IMR-90 (cell line): ENCODE results near the gene PPIA. TPM values are rescaled to one million over a fixed set of nuclear protein-coding genes. Genes with fewer than 3 reads are reported as not detected.

Source experiments
- ATAC-seq: fragments of 200-7000 bp; cut with Tn5 transposase; 2 replicates; pipeline ENCODE4 v1.9.1; 2020; ENCODE audit warnings: low read depth, mild to moderate bottlenecking, moderate library complexity
- BruUV-seq: library from RNA; stranded (reverse); fragments of 400-500 nt; replicated peaks from 2 replicates; lab custom pipeline; 2021; lab: Mats Ljungman, UMichigan
- CTCF ChIA-PET: fragments of 300-600 bp; formaldehyde crosslinking; extraction: SDS; loops from one replicate; lab custom pipeline; 2021; ENCODE audit warnings: antibody characterized with exemption; lab: Yijun Ruan, JAX
- POLR2A ChIA-PET: fragments of 300-600 bp; sonication (Branson Sonifier 250); formaldehyde crosslinking; loops from one replicate; lab custom pipeline; 2022; ENCODE audit warnings: antibody characterized with exemption; ENCODE audit not compliant: unreplicated experiment; lab: Charles Lee
- DNase-seq: peaks from one replicate; pipeline ENCODE4 v3.0.0; 2013
- H2AFZ ChIP-seq: replicated peaks from 2 replicates; pipeline ENCODE3; 2013; ENCODE audit warnings: low read length, mild to moderate bottlenecking; ENCODE audit not compliant: poor library complexity
- H2AK5ac ChIP-seq: 2 replicates; pipeline ENCODE4 v1.6.1; 2013; ENCODE audit warnings: low read depth, low read length, inconsistent platforms
- H2AK9ac ChIP-seq: replicated peaks from 2 replicates; pipeline ENCODE3; 2013; ENCODE audit warnings: mild to moderate bottlenecking, low read depth, low read length, moderate library complexity; ENCODE audit not compliant: poor library complexity
- H2BK120ac ChIP-seq: 2 replicates; pipeline ENCODE4 v1.6.1; 2013; ENCODE audit warnings: low read depth, low read length, inconsistent platforms
- H2BK15ac ChIP-seq: 3 replicates; pipeline ENCODE4 v1.6.1; 2013; ENCODE audit warnings: low read depth, low read length, inconsistent platforms
- H2BK20ac ChIP-seq: 2 replicates; pipeline ENCODE4 v1.6.1; 2013; ENCODE audit warnings: low read depth, mild to moderate bottlenecking, inconsistent platforms, low read length, moderate library complexity
- H2BK5ac ChIP-seq: 2 replicates; pipeline ENCODE4 v1.6.1; 2013; ENCODE audit warnings: mild to moderate bottlenecking, low read depth, low read length, inconsistent platforms; ENCODE audit not compliant: poor library complexity, severe bottlenecking
- H3K14ac ChIP-seq: replicated peaks from 2 replicates; pipeline ENCODE4 v1.6.1; 2013; ENCODE audit warnings: low read depth, low read length, inconsistent platforms
- H3K18ac ChIP-seq: 2 replicates; pipeline ENCODE4 v1.6.1; 2013; ENCODE audit warnings: low read depth, low read length, control low read depth
- H3K23ac ChIP-seq: 2 replicates; pipeline ENCODE4 v1.6.1; 2013; ENCODE audit warnings: low read depth, low read length, inconsistent platforms
- H3K27ac ChIP-seq: 2 replicates; pipeline ENCODE4 v1.5.1; 2013; ENCODE audit warnings: mild to moderate bottlenecking, control low read depth, low read length; ENCODE audit not compliant: insufficient read depth
- H3K27me3 ChIP-seq: 2 replicates; pipeline ENCODE4 v1.6.1; 2013; ENCODE audit warnings: low read length; ENCODE audit not compliant: control insufficient read depth, insufficient read depth
- H3K36me3 ChIP-seq: 2 replicates; pipeline ENCODE4 v1.6.1; 2013; ENCODE audit warnings: low read length, mixed read lengths; ENCODE audit not compliant: control insufficient read depth, insufficient read depth
- H3K4ac ChIP-seq: 2 replicates; pipeline ENCODE4 v1.6.1; 2013; ENCODE audit warnings: low read depth, low read length, inconsistent platforms
- H3K4me1 ChIP-seq: 2 replicates; pipeline ENCODE4 v1.6.1; 2013; ENCODE audit warnings: low read length, mixed read lengths; ENCODE audit not compliant: control insufficient read depth, insufficient read depth
- H3K4me2 ChIP-seq: 2 replicates; pipeline ENCODE4 v1.6.1; 2013; ENCODE audit warnings: low read depth, mild to moderate bottlenecking, control low read depth, low read length, moderate library complexity
- H3K4me3 ChIP-seq: 2 replicates; pipeline ENCODE4 v1.5.1; 2013; ENCODE audit warnings: low read depth, mild to moderate bottlenecking, control low read depth, low read length, moderate library complexity; ENCODE audit not compliant: insufficient read depth
- H3K56ac ChIP-seq: 2 replicates; pipeline ENCODE4 v1.6.1; 2013; ENCODE audit warnings: low read length, inconsistent platforms; ENCODE audit not compliant: insufficient read depth; ENCODE audit errors: extremely low read depth
- H3K79me1 ChIP-seq, 2 experiments: 2 replicates each; pipeline ENCODE4 v1.6.1; 2013; ENCODE audit warnings: low read length in 2 of 2, inconsistent platforms in 1 of 2, low read depth in 1 of 2
- H3K9ac ChIP-seq: 2 replicates; pipeline ENCODE4 v1.6.1; 2013; ENCODE audit warnings: low read depth, low read length, control low read depth
- H3K9me1 ChIP-seq: 2 replicates; pipeline ENCODE4 v1.6.1; 2013; ENCODE audit warnings: low read length, inconsistent platforms; ENCODE audit not compliant: insufficient read depth
- H3K9me3 ChIP-seq: 2 replicates; pipeline ENCODE4 v1.6.1; 2013; ENCODE audit warnings: low read length; ENCODE audit not compliant: control insufficient read depth, insufficient read depth
- H4K20me1 ChIP-seq: 2 replicates; pipeline ENCODE4 v1.6.1; 2013; ENCODE audit warnings: low read length, inconsistent platforms; ENCODE audit not compliant: insufficient read depth
- H4K5ac ChIP-seq: 2 replicates; pipeline ENCODE4 v1.6.1; 2013; ENCODE audit warnings: mild to moderate bottlenecking, low read depth, low read length, control low read depth
- H4K8ac ChIP-seq, 2 experiments: 2 replicates each; pipeline ENCODE4 v1.6.1; 2013; ENCODE audit warnings: low read depth in 2 of 2, low read length in 2 of 2, control low read depth in 1 of 2, inconsistent platforms in 1 of 2
- H4K91ac ChIP-seq: 2 replicates; pipeline ENCODE4 v1.6.1; 2013; ENCODE audit warnings: low read depth, low read length, inconsistent platforms; ENCODE audit not compliant: insufficient read depth
- BHLHE40 ChIP-seq: fragments of 150-350 bp; IDR thresholded peaks from 2 replicates; pipeline ENCODE4 v1.6.1; 2016; ENCODE audit warnings: mild to moderate bottlenecking, low read depth, low read length
- FOS ChIP-seq: fragments of 150-350 bp; IDR thresholded peaks from 2 replicates; pipeline ENCODE4 v1.6.1; 2016; ENCODE audit warnings: low read depth, low read length
- MAFK ChIP-seq: IDR thresholded peaks from 2 replicates; pipeline ENCODE4 v1.6.1; 2012; ENCODE audit warnings: low read depth, low read length, improper control_type of control experiment
- MXI1 ChIP-seq: IDR thresholded peaks from 2 replicates; pipeline ENCODE4 v1.6.1; 2012; ENCODE audit warnings: low read depth, mild to moderate bottlenecking, low read length, moderate library complexity, borderline replicate concordance
- NFE2L2 ChIP-seq: fragments of 150-350 bp; IDR thresholded peaks from 2 replicates; pipeline ENCODE4 v1.6.1; 2016; ENCODE audit warnings: low read depth, mild to moderate bottlenecking, low read length
- RCOR1 ChIP-seq: IDR thresholded peaks from 2 replicates; pipeline ENCODE4 v1.6.1; 2012; ENCODE audit warnings: mild to moderate bottlenecking, low read length, improper control_type of control experiment; ENCODE audit not compliant: insufficient replicate concordance
- RFX5 ChIP-seq: IDR thresholded peaks from 2 replicates; pipeline ENCODE4 v1.8.0; 2012; ENCODE audit warnings: low read depth, mild to moderate bottlenecking, low read length, moderate library complexity
- WGBS, 2 experiments: methylation state at CpG; one replicate each; pipeline versions ENCODE4 v1.1.5 to v1.1.7; 2013; ENCODE audit warnings: missing lambda C conversion rate in 2 of 2; ENCODE audit not compliant: insufficient read length in 1 of 2; ENCODE audit errors: extremely low coverage in 2 of 2; 5-methylcytosine and 5-hydroxymethylcytosine counted together
- dilution Hi-C: fragments of 300-500 bp; cut with HindIII; formaldehyde crosslinking; loops from one replicate; pipeline ENCODE4 v1.14.3; 2018; ENCODE audit warnings: low sequenced_read_pairs; ENCODE audit not compliant: unreplicated experiment
- in situ Hi-C: fragments of 300-500 bp; cut with MboI; formaldehyde crosslinking; loops from 3 replicates; pipeline ENCODE4 v1.14.3; 2019; ENCODE audit warnings: low sequenced_read_pairs, inconsistent platforms, mixed read lengths
- intact Hi-C: fragments of 100-400 bp; cut with micrococcal nuclease; formaldehyde crosslinking; loops from 2 replicates; pipeline ENCODE4 v1.10.0; 2022
- polyA plus RNA-seq, 3 experiments: library from polyadenylated mRNA; depleted of rRNA; stranded (reverse); fragments of >200 nt; gene quantifications; 2 replicates each; pipeline ENCODE4 v1.2.3, GENCODE V29; 2012; ENCODE audit warnings: low replicate concordance in 1 of 3
- total RNA-seq: library from RNA; depleted of rRNA; stranded (reverse); fragments of >200 nt; gene quantifications from 2 replicates; pipeline ENCODE4 v1.2.3, GENCODE V29; 2012

PPIA gene
- total and polyA plus RNA-seq, 2 of the 4 experiments (the other 2 are of a cell fraction), result 3,396 to 4,883 TPM

DNA sequence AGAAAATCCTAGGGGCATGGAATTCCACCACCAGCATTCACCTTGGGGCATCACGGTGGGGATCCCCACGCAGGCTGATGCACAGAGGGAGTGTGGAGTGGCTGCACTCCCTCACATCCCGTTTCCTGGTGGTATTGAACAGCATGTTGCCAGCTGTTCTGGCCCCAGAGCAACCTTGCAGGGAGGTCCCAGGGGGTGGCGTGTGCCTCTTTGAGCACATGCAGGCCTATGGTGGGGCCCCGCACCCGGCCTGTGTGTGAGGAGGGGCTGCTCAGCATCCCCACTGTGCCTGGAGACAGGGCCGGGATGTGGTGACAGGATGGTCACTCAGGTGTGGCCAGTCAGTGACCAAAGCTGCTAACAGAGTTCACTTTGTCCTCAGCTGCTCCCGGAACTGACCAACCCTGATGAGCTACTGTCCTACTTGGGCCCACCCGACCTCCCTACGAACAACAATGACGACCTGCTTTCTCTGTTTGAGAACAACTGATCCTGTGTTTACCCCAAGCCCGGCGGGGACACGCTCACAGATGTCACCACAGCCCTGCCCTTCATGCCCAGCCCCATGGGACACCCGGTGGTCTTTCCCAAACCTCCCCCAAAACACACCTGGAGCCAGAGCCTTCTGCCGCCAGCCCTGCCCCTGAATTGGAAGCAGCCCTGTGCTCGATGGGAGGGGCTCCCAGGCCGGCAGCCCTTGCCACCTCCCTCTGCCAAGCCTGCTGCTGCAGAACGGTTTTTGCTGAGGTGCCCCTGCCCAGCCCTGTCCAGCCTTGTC is 29.2 kb upstream of the PPIA start:
- H3K9me1 ChIP-seq, result peaks cover 23% of the 10 kb centered on the region
- peak overlapping the region; percentile 45; the same call in 1 of the 2 replicates for H3K4me2 ChIP-seq
- H3K36me3 ChIP-seq, result peaks cover 51% of the 10 kb centered on the region
- peak overlapping the region; percentile 65 for H4K91ac ChIP-seq
- H3K14ac ChIP-seq, result peak overlapping the region; percentile 85; the same call in 1 of the 2 replicates
- H4K5ac ChIP-seq, result 0 out of 2 replicates have a peak overlapping the region, but pooled peaks have one; percentile 11
- ChIA-PET CTCF (no interaction called here), POLR2A (interaction anchor here (0.8 kb wide), 1 partner anchor 77 kb away, joined by 3 read pairs; no protein-coding TSS in a partner anchor)
- H4K20me1 ChIP-seq, result peaks cover 6% of the 10 kb centered on the region
- H2BK120ac ChIP-seq, result peak overlapping the region; percentile 32
- H3K9ac ChIP-seq, result peak overlapping the region; percentile 14; the same call in 1 of the 2 replicates
- peak overlapping the region; percentile 77 for H3K27ac ChIP-seq
- TF ChIP-seq NFE2L2 (no peak), RCOR1 (no peak), RFX5 (no peak), BHLHE40 (no peak), MAFK (no peak), FOS (no peak), MXI1 (no peak)
- H3K4me1 ChIP-seq, result peaks cover 33% of the 10 kb centered on the region
- BruUV-seq, result no TSS peak
- 69% methylated on average over 6 of the region's 19 CpGs; no CpG with 5 or more reads in 1 of the 2 experiments for WGBS, 2 experiments
- no peak overlapping the region for H3K56ac ChIP-seq
- peak overlapping the region; percentile 20; the same call in 1 of the 2 replicates for H2BK20ac ChIP-seq
- peak overlapping the region in 1 of 2 experiments; percentile 11; a peak in 2 of 4 replicates for H4K8ac ChIP-seq
- intact Hi-C loops (no loop called here), in situ Hi-C loops (no loop called here), dilution Hi-C loops (no loop called here)
- peak overlapping the region; percentile 73 for H2AK9ac ChIP-seq
- H3K79me1 ChIP-seq, result peaks cover 0 to 11% of the 10 kb centered on the region in 2 experiments; a peak in 2 of 4 replicates
- H2BK5ac ChIP-seq, result peak overlapping the region; percentile 73
- DNase-seq (no peak), ATAC-seq (no peak)
- peak overlapping the region; percentile 58 for H3K18ac ChIP-seq
- H3K27me3 ChIP-seq, result no peaks in the 10 kb centered on the region
- H3K4me3 ChIP-seq, result no peak overlapping the region
- H2AFZ ChIP-seq, result peak overlapping the region; percentile 61
- no peak overlapping the region for H2BK15ac ChIP-seq
- H3K4ac ChIP-seq, result peak overlapping the region; percentile 52
- H2AK5ac ChIP-seq, result peak overlapping the region; percentile 90
- no peaks in the 10 kb centered on the region for H3K9me3 ChIP-seq
- H3K23ac ChIP-seq, result peak overlapping the region; percentile 40; the same call in 1 of the 2 replicates
